ENCODE measurements around the gene CFAP61. TPM values are rescaled to one million over a fixed set of nuclear protein-coding genes. Genes with fewer than 3 reads are reported as not detected.

Gene CFAP61
- total and polyA plus RNA-seq, 8 donors, result 0.15 to 0.53 (median 0.33) TPM

DNA sequence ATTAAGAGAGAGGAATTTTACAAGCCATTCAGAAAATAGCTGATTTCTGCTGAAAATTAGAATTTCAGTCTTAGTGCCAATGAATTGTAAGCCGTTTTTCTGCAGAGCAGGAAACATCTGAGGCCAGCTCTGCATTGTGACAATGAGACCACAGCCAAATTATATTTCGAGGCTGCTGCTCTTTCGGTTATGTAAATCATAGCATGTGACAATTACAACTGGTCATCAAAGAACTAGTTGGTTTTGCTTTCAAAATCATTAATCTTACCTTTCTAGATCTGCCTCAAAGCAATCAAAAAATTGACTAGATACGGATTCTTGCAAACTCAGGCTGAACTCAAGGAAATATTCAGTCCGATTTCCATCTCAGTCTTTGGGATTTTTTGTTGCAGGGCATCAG, 282.2 kb downstream of the CFAP61 start:
- Histone ChIP-seq H3K36me3 (no peaks in the 10 kb centered on the region), H3K27ac (no peak overlapping the region), H3K9me3 (no peaks in the 10 kb centered on the region), H3K27me3 (no peaks in the 10 kb centered on the region), H3K4me3 (no peak overlapping the region), H3K4me1 (no peaks in the 10 kb centered on the region)
- WGBS, 2 donors, result 37 to 48% methylated on average over 5 of the region's 5 CpGs
- FAIRE-seq, result no peak
- ATAC-seq, result no peak
- intact Hi-C loops (cut with DNase I), result no loop called here
- DNase-seq, result no peak
- TF ChIP-seq, protein P1, sequence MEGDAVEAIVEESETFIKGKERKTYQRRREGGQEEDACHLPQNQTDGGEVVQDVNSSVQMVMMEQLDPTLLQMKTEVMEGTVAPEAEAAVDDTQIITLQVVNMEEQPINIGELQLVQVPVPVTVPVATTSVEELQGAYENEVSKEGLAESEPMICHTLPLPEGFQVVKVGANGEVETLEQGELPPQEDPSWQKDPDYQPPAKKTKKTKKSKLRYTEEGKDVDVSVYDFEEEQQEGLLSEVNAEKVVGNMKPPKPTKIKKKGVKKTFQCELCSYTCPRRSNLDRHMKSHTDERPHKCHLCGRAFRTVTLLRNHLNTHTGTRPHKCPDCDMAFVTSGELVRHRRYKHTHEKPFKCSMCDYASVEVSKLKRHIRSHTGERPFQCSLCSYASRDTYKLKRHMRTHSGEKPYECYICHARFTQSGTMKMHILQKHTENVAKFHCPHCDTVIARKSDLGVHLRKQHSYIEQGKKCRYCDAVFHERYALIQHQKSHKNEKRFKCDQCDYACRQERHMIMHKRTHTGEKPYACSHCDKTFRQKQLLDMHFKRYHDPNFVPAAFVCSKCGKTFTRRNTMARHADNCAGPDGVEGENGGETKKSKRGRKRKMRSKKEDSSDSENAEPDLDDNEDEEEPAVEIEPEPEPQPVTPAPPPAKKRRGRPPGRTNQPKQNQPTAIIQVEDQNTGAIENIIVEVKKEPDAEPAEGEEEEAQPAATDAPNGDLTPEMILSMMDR (IDR thresholded peaks at IDR 0.05), result no peak

DNA sequence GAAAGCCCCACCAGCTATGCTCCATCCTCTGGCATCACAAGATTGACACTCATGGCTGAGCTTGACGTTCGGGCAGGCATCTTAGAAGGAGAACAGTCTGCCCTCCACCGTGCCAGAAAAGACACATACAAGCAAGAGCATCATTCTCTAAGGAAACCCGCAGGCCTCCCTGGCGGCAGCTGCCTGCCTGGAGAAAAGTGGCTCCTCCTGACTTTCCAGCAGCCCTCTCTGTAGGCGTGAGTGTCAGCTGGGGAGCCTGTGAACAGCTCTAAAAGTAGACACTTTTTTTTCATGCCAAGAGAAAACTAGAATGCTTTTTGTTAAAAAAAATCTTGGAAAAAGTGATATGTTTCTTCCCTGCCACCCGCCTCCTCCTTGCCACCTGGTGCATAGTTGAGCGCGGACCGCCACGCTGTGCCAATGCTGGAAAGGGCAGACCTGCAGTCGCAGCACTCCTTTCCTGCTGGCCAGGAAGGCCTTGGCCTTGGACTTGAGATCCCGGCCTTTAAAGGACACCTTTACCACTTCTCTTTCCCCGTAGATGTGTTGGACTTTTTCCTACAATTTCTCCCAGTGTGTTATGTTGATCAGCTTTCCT, 285.9 kb downstream of the CFAP61 start:
- H3K27me3 ChIP-seq, result no peaks in the 10 kb centered on the region
- no peak overlapping the region for H3K27ac ChIP-seq
- no peaks in the 10 kb centered on the region for H3K9me3 ChIP-seq
- TF ChIP-seq, protein P1 (IDR thresholded peaks at IDR 0.05), result no peak
- FAIRE-seq (no peak), ATAC-seq (no peak), DNase-seq (no peak)
- no peaks in the 10 kb centered on the region for H3K4me1 ChIP-seq
- intact Hi-C loops (cut with DNase I), result no loop called here
- H3K4me3 ChIP-seq, result no peak overlapping the region
- WGBS, 2 donors, result 78 to 88% methylated on average over 14 of the region's 14 CpGs
- no peaks in the 10 kb centered on the region for H3K36me3 ChIP-seq

DNA sequence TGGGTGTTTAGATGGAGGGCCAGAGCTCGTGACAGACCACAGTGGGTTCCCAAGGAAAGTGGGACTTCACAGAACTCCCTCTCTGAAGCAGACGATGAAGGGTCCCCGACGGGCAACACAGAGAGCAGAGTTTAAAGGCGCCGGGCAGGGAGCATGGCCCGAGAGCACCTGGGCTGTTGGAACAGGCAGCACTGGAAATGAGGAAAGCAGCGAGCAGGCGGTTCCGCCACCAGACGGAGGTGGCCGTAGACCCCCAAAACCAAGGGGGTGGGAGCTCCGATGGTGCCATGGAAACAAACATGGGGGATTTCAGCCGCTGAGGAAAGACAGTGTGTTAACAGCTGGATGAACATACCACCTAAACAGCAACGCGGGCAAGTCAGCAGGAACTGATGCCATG, 288.1 kb downstream of the CFAP61 start:
- peak in 1 of 6 donors; percentile 35 for DNase-seq

DNA sequence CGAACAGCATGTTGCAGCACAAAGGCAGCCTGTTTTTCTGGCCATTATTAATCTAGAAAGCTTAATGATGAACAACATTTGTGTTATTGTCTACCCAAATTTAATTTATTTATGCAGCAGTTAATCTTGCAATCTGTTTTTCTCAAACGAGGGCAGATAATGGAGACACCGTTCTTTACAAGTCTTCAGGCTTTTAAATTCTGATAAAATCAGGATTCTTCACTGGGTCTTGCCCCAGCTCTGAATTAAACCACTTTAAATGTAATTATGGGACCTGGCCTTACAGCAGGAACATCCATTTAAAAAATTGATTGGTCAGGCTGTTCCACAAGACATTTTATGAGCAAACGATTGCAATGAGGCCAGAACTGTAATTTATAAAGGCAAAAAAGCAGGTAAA, 289.0 kb downstream of the CFAP61 start:
- no peak for FAIRE-seq
- Histone ChIP-seq H3K27me3 (no peaks in the 10 kb centered on the region), H3K36me3 (no peaks in the 10 kb centered on the region), H3K27ac (no peak overlapping the region), H3K4me1 (no peaks in the 10 kb centered on the region), H3K4me3 (no peak overlapping the region), H3K9me3 (no peaks in the 10 kb centered on the region)
- intact Hi-C loops (cut with DNase I), result no loop called here
- 39 to 47% methylated on average over 4 of the region's 4 CpGs for WGBS, 2 donors
- no peak for DNase-seq
- TF ChIP-seq, protein P1 (IDR thresholded peaks at IDR 0.05), result no peak
- ATAC-seq, result no peak

More for the DNA sequence above, 288.1 kb downstream of the CFAP61 start:
- Histone ChIP-seq H3K9me3 (no peaks in the 10 kb centered on the region), H3K27ac (no peak overlapping the region), H3K4me3 (no peak overlapping the region), H3K36me3 (no peaks in the 10 kb centered on the region), H3K4me1 (no peaks in the 10 kb centered on the region), H3K27me3 (no peaks in the 10 kb centered on the region)
- no peak for FAIRE-seq
- intact Hi-C loops (cut with DNase I), result no loop called here
- TF ChIP-seq, protein P1 (IDR thresholded peaks at IDR 0.05), result no peak
- ATAC-seq, result no peak
- 80 to 85% methylated on average over 16 of the region's 16 CpGs for WGBS, 2 donors

DNA sequence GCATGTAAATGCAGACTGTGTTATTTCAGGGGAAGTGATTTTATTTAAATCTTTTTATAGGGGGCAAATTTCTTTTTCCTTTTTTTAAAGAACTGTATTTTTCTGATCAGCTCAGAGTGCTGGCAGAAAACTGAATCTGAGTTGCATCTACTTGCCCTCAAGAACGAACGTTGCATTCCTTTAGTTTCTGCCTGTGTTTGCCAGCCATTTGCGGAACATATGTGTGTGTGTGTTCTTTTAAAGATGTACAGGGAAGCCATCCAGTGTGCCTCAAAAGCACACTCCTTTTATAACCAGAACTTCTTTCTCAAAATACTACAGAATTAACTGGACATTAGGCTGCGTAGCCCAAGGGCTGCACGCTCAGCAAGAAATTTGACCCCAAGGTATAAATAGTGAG, 289.7 kb downstream of the CFAP61 start:
- Histone ChIP-seq H3K9me3 (no peaks in the 10 kb centered on the region), H3K27ac (no peak overlapping the region), H3K4me3 (no peak overlapping the region), H3K27me3 (no peaks in the 10 kb centered on the region), H3K36me3 (no peaks in the 10 kb centered on the region), H3K4me1 (no peaks in the 10 kb centered on the region)
- FAIRE-seq, result no peak
- ATAC-seq, result no peak
- TF ChIP-seq, protein P1 (IDR thresholded peaks at IDR 0.05), result no peak
- no peak for DNase-seq
- 58 to 67% methylated on average over 5 of the region's 5 CpGs for WGBS, 2 donors
- intact Hi-C loops (cut with DNase I), result no loop called here

Data from pancreas (tissue), 10 donors.